RWPE1 (cell line): ENCODE measurements around the gene GALNT18.

Experiments used
- CTCF ChIA-PET: fragments of 350-600 bp; sonication (Branson Sonifier 250); formaldehyde crosslinking; extraction: SDS; loops from one replicate; lab custom pipeline; 2021; lab: Yijun Ruan, JAX
- POLR2A ChIA-PET: fragments of 400-600 bp; formaldehyde crosslinking; extraction: SDS; loops from one replicate; lab custom pipeline; 2020; ENCODE audit warnings: antibody characterized with exemption; ENCODE audit not compliant: low non-redundant PET; lab: Yijun Ruan, JAX
- DNase-seq: peaks from one replicate; pipeline ENCODE4 v3.0.0; 2012; ENCODE audit warnings: low spot score
- H3K27ac ChIP-seq: fragments of 450-650 bp; 2 replicates; pipeline ENCODE4 v1.5.1; 2017
- CTCF ChIP-seq: fragments of 450-650 bp; conservative IDR thresholded peaks from 2 replicates; pipeline ENCODE4 v1.5.1; 2017; ENCODE audit warnings: low read depth, mild to moderate bottlenecking

The GALNT18 gene

DNA sequence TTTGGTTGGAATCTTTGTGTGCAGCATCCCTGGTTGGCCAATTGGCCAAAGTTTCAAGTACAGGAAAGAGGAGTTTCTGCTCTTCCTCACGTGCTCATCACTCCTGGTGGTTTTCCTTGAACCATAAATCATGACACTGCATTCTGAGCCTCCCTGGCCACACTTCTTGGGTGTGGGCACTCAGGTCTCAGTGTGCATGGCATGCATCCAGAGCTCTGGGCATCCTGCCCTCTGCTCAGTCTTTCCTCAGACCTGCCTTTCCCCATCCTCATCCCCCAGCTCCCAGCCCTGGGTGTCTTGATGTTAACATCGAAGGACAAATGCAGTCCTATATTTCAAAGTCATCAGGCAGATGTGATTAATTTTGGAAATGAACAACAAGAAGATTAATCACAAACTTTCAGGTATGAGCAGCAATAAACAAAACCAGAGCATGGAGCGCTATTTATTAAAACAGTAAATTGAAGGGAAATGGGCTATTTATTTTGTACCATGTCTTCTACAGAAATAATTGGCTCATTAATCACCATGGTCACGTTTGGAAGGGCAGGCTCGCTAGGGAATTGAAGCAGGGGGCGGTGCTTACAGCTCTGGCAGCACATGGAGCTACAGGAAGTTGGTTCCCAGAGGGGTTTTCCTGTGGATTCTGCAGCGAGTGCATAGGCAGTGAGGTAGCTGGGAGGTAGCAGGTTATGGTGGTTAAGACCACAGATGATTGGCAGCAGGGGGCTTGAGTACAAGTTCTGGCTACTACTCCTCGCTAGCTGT lies 358.4 kb downstream of the GALNT18 start:
- ChIA-PET CTCF (interaction anchor here (0.6 to 0.7 kb wide), 3 partner anchors 22 to 260 kb away, joined by 3 to 6 read pairs (median 3); no protein-coding TSS in a partner anchor), POLR2A (no interaction called here)
- peak overlapping the region; percentile 44 for H3K27ac ChIP-seq
- DNase-seq = no peak
- no peak for TF ChIP-seq CTCF

- TF ChIP-seq CTCF = no peak
- ChIA-PET CTCF (interaction anchor here (0.6 kb wide), 1 partner anchor 258 kb away, joined by 3 read pairs; no protein-coding TSS in a partner anchor), POLR2A (no interaction called here)
- DNase-seq = no peak
- H3K27ac ChIP-seq = no peak overlapping the region
Measured at GRCh38 chr11:11262171-11262920, 359.5 kb downstream of the GALNT18 start.

DNA sequence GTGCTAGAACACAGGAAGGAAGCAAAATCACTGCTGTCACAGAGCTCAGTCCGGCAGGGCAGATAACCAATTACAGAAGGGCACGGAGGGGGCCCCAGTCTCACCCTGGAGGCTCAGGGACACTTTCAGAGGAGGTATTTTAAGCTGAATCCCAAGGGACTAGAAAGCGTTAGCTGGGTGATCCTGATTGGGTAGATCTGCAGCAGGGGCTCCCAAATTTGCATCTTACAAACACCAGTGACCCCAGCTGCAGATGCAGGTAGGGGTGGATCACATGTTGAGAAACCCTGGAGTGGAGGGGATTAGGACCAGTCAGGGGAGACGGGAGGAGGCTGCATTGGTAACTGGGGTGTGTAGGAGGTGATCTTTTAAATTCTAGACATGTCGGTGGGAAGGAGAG lies 360.2 kb downstream of the GALNT18 start:
- ChIA-PET CTCF (no interaction called here), POLR2A (interaction anchor here (0.6 kb wide), 1 partner anchor 16 kb away, joined by 3 read pairs; no protein-coding TSS in a partner anchor)
- TF ChIP-seq CTCF = no peak
- no peak overlapping the region for H3K27ac ChIP-seq
- DNase-seq = no peak

- DNase-seq = no peak
- H3K27ac ChIP-seq = no peak overlapping the region
- no peak for TF ChIP-seq CTCF
- CTCF ChIA-PET = no interaction called here
- POLR2A ChIA-PET = interaction anchor here (0.6 kb wide), 2 partner anchors 15 to 1474 kb away, joined by 3 to 4 read pairs; no protein-coding TSS in a partner anchor
Measured at GRCh38 chr11:11260903-11261302, 360.9 kb downstream of the GALNT18 start.

- ChIA-PET POLR2A (no interaction called here), CTCF (no interaction called here)
- TF ChIP-seq CTCF = no peak
- DNase-seq = no peak
- H3K27ac ChIP-seq = no peak overlapping the region
Measured at GRCh38 chr11:11253995-11254394, 367.8 kb downstream of the GALNT18 start.

- no peak overlapping the region for H3K27ac ChIP-seq
- POLR2A ChIA-PET = no interaction called here
- CTCF ChIA-PET = no interaction called here
- DNase-seq = no peak
- no peak for TF ChIP-seq CTCF
Measured at GRCh38 chr11:11253497-11253896, 368.3 kb downstream of the GALNT18 start.
